Inflammatory macrophage (primary cell): ENCODE results near the gene ZNF595.
"Not testable (repeated sequence)": the region's sequence is repeated elsewhere in the genome, so short reads cannot be mapped to it uniquely, and the experiment has no call there.

Experiments used
- DNase-seq, 2 donors: peaks; one replicate each; pipeline ENCODE4 v3.0.0-alpha.2; 2020 to 2022
- total RNA-seq, 18 experiments: gene quantifications; one replicate each; lab custom pipeline; 2026; ENCODE audit warnings: mixed read lengths in 6 of 18, inconsistent platforms in 2 of 18; lab: John Stamatoyannopoulos, UW

ZNF595 gene
- total RNA-seq: 1.3 to 9.2 (median 4.7) reads per million in 18 experiments

DNA sequence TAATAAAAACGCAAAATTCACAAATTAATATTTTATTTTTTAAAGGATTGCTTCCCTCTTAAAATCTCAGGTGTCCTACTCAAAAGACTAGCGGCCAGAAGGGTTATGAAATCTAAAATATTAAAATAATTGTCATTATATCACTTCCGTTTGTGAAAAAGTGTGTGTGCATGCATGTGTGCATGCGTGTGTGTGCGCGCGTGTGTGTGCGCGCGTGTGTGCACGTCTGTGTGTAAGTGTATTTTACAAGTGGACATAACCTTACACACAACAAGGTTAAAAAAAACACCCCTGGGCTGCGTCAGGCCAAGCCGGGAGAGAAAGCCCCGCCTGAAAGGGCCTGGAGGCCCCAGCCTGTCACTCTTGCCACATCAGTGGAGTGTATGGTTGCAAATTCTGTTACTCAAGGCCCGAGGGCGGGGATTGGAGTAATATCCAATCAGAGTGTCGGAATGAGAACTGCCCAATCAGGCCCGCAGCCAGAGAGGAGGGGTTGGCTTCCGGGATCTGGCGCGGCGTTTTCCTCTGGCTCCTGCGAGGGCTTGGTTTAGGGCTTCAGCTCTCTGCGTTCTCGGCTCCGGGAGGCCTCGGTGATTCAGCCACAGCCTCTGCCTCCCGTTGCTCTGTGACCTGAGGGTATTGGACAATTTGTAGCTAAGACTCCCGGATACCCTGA lies at the start of gene ZNF595:
Gene ZNF595 (plus strand): TSS at position 518 of the 676 bp plus-strand sequence. CDS start 168 bp downstream, outside the sequence.
- not testable (repeated sequence) for DNase-seq

DNA sequence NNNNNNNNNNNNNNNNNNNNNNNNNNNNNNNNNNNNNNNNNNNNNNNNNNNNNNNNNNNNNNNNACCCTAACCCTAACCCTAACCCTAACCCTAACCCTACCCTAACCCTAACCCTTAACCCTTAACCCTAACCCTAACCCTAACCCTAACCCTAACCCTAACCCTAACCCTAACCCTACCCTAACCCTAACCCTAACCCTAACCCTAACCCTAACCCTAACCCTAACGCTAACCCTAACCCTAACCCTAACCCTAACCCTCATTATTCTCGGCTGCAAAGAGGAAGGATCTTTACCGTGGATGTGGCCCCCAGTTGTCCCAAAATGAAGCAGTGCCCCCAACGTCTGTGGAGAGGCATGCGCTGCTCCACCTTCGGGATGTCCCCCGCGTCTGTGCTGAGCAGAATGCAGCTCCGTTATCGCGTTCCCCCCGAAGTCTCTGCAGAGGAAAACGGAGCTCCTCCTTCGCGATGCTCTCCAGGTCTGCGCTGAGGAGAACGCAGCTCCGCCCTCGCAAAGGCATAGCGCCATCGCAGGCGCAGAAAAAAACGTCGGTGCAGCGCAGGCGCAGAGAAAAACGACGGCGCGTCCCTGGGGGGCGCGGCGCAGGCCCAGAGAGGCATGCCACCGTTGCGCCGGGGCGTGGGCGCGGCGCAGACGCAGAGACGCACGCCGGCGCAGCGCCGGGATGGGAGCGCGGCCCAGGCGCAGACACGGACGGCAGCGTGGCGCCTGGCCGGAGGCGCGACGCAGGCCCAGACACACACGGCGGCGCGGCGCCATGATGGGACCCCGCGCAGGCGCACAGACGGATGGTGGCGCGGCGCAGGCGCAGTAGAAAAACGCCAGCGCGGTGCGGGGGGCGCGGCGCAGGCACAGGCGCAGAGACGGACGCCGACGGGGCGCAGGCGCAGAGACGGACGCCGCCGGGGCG lies 42.9 kb upstream of the ZNF595 start:
- peak in 1 of 2 donors; percentile 3 for DNase-seq

DNA sequence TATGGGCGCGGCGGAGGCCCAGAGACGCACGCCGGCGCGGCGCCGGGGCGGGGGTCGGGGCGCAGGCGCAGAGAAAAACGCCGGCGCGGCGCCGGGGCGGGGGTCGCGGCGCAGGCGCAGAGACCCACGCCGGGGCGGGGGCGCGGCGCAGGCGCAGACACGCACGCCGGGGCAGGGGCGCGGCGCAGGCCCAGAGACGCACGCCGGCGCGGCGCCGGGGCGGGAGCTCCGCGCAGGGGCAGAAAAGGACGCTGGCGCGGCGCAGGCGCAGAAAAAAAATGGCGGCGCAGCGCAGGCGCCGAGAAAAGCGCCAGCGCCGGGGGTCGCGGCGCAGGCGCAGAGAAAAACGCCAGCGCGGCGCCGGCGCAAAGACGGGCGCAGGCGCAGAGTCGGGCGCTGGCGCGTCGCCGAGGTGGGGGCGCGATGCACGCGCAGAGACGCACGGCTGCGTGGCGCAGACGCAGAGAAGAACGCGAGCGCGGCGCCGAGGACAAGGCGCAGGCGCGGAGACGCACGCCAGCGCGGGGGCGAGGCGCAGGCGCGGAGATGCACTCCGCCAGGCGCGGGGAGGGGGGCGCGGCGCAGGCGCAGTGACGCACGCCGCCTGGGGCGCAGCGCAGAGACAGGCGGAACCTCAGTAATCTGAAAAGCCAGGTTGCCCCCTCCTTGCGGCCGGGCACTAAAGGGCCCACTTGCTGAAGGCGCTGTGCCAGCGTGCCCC lies 41.9 kb upstream of the ZNF595 start:
- not testable (repeated sequence) for DNase-seq

DNA sequence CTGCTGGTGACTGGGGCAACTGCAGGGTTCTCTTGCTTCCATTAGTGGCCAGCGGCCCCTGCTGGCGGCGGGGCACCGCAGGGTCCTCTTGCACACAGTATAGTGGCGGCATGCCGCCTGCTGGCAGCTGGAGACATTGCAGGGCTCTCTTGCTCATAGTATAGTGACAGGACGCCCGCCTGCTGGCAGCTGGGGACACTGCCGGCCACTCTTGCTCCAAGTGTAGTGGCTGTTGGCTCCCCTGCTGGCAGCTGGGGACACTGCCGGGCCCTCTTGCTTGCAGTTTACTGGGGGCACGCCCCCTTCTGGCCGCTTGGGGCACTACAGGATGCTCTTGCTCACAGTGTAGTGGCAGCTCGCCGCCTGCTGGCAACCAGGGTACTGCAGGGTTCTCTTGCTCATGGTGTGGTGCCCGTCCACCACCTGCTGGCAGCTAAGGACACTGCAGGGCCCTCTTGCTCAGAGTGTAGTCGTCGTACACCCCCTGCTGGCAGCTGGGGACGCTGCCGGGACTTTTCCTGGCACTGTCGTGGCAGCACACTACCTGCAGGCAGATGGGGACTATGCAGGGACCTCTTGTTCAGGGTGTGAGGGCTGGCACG lies 41.2 kb upstream of the ZNF595 start:
- not testable (repeated sequence) for DNase-seq

DNA sequence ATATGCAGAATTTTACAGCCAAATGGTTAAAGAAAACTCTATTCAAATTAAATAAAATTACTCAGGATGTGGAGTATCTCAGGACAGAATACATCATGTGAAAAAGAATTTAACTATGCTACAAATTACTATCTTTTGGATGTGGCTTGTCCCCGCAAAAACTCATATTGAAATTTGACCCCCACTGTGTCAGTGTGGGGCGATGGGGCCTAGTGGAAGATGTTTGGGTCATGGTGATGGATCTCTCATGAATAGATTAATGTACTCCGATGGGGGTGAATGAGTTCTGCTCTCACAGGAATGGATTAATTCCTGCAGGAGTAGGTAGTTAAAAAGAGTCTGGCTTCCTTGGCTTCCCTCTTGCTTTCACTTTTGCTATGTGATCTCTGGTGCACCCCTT lies 35.0 kb upstream of the ZNF595 start:
- not testable (repeated sequence) for DNase-seq

DNA sequence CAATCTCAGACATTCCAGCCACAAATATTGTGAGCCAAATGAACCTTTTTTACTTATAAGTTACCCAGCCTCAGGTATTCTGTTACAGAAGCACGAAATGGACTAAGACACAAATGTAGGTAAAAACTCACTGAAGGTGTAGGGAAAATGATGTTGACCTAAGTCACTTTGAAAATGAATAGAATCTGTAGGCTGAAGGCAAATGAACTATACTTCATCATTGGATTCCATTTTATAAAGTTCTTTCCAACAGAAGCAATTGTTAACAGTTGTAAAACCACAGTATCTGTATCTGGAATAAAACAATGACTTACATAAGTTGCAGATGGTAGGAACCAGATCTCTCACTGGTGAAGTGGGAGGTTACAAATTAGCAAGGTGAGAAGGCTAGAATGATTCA lies 34.5 kb upstream of the ZNF595 start:
- not testable (repeated sequence) for DNase-seq

DNA sequence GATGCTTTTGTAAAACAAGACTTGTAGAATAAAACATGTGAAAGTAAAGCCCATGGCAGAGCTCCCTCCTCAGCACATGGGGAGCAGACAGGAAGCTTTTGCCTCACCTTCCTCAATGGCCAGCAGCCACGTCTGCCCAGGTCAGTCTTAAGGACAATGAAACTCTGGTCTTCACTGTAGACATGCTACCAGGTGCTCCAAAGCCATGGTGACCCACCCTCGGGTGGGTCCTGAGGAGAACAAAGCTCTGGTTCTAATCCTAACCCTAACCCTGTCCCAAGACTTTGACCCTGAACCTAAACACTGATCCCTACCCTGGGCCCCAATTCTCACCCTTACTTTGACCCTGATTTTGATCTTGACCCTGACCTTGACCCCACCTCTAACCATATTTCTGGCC lies 30.2 kb upstream of the ZNF595 start:
- DNase-seq: not testable (repeated sequence)

DNA sequence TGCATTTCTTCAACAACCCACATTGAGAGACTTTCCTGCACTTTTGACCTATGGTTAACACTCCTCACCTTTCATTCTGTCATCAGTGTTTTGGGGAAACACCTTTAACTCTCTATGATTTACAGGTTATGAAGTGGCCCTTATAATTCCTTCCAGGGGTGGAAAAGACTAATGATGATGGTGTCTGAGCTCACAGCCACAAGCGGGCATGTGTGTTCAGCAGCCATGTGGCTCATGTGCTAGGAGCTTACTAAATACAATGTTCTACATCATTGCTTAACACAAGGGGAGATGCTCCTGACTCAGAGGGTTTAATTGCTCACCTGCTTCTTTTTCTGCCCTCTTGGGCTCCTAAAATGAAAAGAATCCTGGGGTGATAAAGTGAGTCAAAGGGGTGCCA lies 28.8 kb upstream of the ZNF595 start:
- not testable (repeated sequence) for DNase-seq

DNA sequence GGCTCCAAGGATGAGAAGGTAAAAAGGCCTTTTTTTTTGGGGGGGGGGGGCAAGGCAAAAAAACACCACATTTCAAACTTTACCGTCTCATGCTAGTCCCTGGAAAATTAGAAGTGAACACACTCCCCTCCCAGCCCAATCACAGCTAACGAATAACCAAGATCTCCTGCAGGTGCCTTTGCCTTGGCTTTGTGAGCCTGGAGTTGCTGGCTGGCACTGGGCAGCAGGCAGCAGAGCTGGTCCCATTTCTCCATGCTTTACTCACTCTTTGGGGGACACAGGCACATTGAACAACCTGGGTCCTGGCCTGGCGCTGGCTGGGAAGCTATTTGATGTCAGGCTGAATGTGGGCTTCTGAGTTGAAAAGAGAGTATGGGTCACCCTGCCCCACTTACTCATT lies 25.6 kb upstream of the ZNF595 start:
- not testable (repeated sequence) for DNase-seq

DNA sequence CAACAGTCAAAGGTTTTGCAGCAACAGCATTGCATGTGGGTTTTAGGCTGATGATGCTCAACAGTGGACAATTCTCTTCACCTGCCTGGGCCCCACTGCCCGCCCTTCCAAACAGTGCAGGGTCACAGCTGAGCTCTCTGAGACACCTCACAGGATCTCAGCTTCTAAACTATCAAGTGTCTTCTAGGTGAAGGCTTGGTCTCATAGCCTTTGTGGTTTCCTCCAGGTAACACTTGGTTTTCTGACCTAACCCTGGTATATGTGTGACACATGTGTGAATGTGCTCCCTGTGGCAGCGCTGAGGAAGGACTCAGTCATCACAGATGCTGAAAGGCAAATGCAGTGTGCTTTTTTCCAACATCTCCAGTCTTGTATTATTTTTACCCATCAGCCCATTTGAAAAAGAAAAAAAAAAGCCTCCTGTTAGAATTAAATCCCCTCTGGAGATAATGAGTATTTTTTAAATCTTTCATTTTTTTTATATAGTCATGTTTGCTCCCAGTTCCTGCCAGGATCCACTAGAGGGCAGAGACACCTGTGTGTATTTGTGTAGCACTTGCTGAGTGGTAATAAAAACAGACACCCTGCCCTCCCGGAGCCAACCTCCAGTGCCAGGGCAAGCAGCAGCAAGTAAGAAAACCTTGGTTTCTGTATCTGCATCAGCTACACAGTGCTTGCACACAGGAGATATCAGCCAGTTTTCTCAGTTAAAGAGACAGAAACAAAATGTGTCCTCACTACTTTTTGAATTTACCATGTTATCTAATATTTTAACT lies 24.2 kb upstream of the ZNF595 start:
- not testable (repeated sequence) for DNase-seq

DNA sequence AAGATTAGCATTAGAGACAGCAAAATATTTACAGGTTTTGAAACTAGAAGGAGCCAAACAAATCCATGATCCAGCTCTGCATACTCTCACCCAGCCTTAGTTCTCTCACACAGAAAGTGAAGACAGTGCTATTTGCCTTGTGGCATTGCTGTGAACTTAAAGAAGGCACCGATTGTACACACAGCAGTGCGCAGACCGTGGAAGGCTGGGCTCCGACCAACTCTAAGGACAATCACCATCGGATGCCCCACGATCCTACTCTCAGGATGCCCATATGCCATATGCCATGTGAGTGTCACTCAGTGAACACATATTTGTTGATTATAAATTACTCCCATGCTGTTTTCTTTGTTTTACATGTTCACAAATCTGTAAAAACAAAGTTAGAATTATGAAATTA lies 19.8 kb upstream of the ZNF595 start:
- not testable (repeated sequence) for DNase-seq

DNA sequence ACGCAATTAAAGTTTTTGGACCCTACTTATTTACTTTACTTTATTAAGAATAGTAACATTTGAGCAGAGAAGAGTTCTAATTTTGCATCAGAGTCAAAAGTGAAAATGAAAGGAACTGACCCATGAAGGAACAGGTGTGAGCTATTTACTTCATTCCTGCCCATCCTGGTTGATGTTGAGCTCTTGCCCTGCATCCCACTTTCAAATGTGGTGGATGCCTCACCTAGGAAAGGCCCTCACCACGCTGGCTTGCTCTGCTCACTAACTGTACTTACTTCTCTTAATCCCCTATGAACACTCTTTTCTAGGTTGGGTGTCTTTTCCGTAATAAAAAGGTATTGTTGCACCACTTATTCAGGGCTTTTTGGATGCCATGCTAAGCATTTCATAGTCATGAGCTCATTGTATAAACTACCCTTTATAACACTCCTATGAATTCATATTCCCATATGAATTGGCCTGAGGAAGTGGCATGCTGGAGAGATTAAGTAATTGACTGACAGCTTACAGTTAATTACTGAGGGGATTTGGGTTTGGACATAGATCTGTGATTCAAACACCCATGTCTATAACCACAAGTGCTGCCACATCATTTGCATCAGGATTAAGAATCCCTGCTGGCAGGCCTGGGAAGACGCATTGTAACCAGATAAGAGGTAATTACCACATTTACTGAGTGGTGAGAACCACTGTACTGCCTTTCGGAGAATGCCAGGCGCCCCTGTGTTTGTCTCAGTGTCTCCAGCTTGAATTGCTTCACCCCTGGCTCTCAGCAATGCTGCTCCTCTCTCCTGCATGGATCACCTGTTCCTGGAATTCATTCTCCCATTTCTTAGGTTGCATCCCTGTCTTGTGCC lies 16.3 kb upstream of the ZNF595 start:
- DNase-seq: peak in 1 of 2 donors; percentile 2

DNA sequence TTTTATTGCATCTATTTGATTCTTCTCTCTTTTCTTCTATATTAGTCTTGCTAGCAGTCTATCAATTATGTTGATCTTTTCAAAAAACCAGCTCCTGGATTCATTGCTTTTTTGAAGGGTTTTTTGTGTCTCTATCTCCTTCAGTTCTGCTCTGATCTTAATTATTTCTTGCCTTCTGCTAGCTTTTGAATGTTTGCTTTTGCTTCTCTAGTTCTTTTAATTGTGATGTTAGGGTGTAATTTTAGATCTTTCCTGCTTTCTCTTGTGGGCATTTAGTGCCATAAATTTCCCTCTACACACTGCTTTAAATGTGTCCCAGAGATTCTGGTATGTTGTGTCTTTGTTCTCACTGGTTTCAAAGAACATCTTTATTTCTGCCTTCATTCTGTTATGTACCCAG lies 14.9 kb upstream of the ZNF595 start:
- DNase-seq: not testable (repeated sequence)

DNA sequence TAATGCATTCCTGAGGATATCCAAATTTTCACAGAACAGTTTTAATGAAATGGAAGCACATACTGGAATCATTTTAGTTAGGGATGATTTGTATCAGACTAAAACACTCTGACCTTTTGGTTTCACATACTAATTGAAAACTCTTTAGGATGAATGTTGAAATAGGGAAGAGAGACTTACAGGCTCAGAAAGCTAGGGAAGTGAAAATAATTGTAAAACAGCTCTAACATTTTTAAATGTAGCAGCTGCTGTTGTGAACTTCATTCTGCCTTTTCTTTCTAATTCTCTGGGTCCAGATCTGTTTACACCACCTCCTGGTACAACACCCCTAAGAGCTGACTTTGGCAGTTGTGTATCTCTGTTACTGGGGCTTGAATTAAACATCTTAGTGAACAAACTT lies 9.7 kb upstream of the ZNF595 start:
- not testable (repeated sequence) for DNase-seq

DNA sequence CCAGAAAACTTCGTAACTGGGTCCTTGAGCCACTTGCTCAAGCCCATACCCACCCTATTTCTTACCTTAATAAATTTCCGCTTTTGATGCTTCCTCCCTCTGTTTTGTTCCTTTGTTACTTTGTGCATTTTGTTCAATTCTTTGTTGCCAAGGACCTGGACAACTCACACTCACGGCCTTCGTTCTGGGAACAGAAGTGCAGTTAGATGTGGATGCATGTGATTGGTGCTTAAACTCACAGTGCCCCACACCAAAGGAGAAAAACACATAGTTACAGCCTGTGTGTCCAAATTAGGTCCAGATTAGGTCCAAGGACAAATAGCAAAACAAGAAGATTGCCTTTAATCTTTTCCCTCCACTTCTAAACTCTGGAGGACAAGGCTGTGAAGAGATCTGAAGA lies 1.9 kb upstream of the ZNF595 start:
- DNase-seq: not testable (repeated sequence)

DNA sequence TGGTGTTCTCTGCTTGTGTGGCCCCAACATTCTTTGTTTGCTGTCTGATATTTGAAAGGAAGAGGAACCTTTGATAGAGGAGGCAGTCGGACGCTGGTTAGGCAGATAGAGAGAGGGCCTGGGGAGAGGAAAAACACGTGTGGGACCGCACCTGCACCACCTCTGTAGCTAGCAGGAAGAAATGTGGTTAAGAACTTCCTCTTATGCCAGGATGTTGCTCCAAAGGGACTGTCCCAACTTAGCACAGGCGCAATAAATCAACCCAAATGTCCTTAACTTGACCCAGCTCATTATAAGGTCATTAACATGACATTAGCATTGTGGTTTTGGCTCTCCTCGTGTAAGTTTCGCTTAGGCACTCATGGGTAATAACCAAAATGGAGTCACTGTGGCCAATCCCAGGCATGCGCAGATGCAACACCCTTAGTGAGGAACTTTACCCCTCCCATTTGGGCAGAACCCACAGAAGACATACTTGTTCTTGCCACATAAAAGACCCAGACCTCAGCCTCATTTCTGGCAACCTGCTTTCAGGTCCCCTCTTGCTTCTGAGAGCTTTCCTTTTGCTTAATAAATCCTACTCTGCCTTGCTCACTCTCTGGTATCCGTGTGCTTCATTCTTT lies 1.4 kb upstream of the ZNF595 start:
- DNase-seq: not testable (repeated sequence)

DNA sequence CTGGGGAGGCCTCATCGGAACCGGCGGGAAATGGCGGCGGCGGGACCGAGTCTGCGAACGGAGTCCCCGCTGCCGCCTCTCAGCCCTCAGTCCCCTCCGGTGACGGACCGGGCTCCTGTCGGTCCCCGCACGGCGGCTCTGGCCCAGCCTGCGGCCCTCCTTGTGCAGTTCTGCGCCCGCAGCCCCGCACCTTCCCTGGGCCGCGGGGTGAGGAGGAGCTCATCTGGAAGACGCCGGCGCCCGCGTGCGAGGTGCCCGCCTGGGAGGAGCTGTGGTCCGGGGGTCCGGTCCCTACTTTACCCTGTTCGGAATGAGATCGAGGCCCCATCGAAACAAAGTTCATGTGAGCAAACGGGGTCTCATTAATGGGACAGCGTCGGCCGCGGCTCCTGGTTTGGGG lies 400 bp downstream of the ZNF595 start:
- not testable (repeated sequence) for DNase-seq

DNA sequence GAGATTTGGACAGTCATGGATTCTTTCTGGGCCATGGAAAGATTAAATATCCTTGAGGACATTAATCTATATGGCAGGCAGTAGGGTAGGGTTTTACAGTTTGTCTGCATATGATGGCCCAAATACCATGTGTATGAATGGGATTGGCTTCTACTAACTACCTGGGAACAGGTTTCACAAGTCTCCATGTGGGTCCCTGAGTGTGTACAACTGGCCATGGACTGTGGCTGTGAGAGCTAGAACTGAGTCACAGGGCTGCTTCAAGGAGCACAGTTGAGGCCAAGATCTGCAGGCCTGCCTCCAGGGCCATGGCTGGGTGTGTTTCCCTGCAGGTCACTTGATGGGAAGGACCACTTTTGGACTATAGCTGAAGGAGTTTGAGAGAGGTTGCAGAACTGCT lies 11.6 kb downstream of the ZNF595 start:
- not testable (repeated sequence) for DNase-seq

DNA sequence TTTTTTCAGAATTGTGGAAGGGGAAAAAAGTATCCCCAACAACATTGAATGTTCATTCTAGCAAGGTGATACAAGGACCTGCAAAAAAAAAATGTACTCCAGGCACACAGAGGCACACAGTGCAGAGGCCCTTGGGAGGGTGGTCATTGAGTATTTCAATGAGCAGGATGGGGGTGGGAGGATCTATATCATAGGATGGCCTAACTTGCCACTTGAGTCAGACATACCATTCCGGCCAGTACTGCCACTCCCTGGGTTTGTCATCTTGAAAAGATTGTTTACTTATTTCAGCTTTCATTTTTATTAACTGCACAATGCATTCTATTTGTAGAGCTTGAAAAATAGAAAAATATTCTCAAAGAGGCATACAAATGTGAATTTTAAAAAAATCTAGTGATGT lies 18.7 kb downstream of the ZNF595 start:
- DNase-seq: no peak

DNA sequence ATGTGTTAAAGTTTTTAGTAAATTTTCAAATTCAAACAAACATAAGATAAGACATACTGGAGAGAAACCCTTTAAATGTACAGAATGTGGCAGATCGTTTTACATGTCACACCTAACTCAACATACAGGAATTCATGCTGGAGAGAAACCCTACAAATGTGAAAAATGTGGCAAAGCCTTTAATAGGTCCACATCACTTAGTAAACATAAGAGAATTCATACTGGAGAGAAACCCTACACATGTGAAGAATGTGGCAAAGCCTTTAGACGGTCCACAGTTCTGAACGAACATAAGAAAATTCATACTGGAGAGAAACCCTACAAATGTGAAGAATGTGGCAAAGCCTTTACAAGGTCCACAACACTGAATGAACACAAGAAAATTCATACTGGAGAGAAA lies 32.8 kb downstream of the ZNF595 start:
- DNase-seq: no peak
